Measurements from ENCODE around the gene NPM1.
"Not testable (repeated sequence)": the region's sequence is repeated elsewhere in the genome, so short reads cannot be mapped to it uniquely, and the experiment has no call there.

The NPM1 gene

GRCh38 chr5:171386861-171387344 lies 746 bp upstream of the NPM1 start:
- DNase-seq: no peak

DNA sequence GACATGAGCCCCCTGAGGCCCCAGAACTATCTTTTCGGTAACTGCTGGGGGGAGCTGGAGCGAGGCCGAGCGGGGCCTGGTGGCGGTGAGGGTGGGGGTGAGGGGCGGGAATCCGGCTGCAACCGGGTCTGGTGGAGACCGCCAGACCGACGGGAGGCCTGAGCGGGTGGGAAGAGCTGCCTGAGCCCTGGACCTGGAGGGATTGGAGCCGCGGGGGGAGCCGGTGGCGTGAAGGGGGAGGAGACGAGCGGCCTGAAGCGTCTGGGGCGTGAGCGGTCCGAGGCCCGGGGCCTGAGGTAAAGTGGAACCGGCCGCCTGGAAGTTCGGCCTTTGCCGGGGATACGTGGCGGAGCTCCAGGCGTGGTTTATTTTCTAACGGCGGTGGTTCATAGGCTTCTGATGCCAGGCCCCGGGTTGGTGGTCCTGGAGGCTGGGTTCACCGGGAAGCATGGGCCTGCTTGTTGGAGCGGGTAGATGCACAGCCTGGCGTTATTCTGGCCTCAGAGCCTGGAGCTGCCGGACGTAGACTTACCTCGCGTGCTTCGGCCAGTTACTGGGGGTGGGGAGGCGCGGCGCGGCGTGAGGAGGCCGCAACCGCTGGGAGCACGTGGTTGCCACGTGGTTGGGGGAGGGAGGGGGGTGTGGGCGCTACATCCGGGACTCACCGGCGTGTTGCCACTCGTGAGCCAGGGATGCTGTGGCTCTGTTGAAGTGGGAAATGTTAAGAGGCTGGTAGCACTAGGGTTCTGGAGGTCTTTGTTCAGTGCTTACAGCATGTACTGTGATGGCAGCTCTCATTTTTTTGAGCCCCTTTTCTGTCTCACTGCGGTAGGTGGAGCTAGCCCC lies 544 bp downstream of the NPM1 start:
- DNase-seq: peak; percentile 80

- DNase-seq: peak; percentile 47
These were observed 1.1 kb downstream of the NPM1 start for GRCh38 chr5:171388816-171389168.

DNA sequence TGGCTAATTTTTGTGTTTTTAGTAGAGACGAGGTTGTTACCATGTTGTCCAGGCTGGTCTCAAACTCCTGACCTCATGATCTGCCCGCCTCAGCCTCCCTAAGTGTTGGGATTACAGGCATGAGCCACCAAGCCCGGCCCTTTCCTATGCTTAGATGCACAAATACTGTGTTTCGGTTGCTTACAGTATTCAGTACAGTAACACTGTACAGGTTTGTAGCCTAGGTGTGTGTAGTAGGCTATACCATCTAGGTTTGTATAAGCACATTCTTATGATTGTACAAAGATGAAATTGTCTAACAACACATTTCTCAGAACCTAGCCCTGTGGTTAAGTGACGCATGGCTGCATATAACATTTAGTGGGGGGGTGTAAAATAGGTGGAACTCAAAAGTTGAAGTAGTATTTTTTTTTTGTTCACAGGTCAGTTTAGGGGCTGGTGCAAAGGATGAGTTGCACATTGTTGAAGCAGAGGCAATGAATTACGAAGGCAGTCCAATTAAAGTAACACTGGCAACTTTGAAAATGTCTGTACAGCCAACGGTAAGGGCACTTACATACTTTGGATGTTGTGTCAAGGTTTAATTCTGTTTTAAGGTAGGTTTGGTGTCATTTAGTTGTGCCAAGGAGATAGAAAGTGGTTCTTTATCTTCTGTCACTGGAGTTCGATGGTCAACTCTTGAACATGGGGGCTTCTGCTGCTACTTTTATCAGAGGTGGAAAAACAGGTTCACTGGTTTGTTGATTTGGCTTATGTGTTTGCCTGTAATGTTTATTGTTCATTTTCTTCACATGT lies 3.4 kb downstream of the NPM1 start:
- DNase-seq: no peak

GRCh38 chr5:171391996-171392577 lies 4.4 kb downstream of the NPM1 start:
- no peak for DNase-seq

DNA sequence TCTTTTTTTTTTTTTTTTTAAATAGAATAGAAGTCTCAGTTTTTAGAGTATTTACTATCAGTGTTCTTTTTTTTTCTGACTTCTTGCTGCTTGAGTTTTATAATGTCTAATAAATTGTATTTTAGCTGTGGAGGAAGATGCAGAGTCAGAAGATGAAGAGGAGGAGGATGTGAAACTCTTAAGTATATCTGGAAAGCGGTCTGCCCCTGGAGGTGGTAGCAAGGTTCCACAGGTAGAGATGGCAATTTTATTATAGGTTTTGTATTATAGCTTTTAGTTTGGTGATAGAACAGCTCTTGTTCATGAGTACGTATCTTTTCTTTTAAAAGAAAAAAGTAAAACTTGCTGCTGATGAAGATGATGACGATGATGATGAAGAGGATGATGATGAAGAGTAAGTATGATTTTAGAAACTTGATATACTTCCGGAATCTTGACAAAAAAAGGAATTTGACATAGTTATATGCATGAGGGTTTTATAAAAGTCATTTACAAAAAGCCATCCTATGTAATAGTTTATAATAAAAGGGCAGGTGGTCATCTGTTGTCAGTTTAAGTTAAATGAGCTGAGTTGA lies 5.0 kb downstream of the NPM1 start:
- DNase-seq: no peak

DNA sequence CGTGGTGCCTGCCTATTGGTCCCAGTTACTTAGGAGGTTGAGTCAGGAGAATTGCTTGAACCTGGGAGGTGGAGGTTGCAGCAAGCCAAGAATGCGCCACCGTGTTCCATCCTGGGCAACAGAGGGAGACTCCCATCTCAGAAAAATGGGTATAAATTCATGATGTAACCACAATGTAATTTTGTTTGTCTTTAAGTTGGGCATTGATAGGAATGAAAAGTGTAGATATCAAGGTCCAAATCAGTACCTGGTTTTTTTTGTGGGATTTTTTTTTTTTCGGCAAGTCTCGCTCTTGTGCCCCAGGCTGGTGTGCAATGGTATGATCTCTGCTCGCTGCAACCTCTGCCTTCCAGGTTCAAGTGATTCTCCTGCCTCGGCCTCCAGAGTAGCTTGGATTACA lies 7.4 kb downstream of the NPM1 start:
- no peak for DNase-seq

DNA sequence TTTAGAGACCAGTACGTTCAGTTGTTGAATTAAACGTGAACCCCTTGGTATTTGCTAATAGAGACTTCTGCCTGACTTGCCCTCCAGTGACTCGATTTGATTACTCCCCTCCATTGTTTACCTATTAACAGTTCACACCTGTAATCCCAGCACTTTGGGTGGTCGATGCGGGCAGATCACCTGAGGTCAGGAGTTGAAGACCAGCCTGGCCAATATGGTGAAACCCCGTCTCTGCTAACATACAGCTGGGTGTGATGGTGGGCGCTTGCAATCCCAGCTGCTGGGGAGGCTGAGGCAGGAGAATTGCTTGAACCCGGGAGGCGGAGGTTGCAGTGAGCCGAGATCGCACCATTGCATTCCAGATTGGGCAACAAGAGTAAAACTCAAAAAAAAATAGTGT lies 8.9 kb downstream of the NPM1 start:
- not testable (repeated sequence) for DNase-seq

DNA sequence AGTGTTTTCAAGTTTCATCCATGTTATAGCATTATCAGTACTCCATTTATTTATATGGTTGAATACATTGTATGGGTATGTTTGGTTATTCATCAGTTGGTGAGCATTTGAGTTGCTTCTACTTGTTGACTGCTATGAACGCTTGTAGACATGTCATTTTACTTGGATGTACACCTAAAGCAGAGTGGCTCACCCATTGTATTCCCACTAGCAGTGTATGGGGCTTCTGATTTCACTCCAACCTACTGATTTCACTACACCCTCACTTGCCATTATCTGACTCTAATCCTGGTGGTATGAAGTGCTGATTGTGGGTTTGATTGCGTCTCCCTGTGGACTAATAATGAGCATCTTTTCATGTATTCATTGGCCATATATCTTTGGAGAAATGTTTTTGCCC lies 9.5 kb downstream of the NPM1 start:
- no peak for DNase-seq

DNA sequence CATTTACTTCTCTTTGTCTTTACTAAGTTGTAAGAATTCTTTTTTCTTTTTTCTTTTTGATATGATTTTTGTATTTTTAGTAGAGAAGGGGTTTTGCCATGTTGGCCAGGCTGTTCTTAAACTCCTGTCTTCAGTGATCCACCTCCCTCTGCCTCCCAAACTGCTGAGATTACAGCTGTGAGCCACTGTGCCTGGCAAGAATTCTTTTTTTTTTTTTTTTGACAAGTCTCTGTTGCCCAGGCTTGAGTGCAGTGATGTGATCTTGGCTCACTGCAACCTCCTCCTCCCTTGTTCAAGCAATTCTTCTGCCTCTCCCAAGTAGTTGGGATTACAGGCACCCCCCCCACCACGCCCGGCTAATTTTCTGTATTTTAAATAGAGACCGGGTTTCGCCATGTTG lies 9.9 kb downstream of the NPM1 start:
- DNase-seq: no peak

DNA sequence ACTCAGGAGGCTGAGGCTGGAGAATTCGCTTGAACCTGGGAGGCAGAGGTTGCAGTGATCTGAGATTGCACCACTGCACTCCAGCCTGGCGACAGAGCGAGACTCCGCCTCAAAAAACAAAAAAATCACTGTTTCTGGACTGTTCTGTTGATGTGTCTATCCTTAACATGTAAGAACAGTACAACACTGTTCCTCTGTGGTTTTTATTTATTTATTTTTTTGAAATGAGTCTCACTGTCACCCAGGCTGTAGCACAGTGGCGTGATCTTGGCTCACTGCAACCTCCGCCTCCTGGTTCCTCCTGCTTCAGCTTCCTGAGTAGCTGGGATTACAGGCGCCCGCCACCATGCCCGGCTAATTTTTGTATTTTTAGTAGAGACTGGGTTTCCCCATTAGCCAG lies 11.0 kb downstream of the NPM1 start:
- not testable (repeated sequence) for DNase-seq

- DNase-seq: no peak
These were observed 12.5 kb downstream of the NPM1 start for GRCh38 chr5:171400169-171400568.

- DNase-seq: no peak
These were observed 13.7 kb downstream of the NPM1 start for GRCh38 chr5:171401167-171401947.

GRCh38 chr5:171402751-171403150 lies 15.1 kb downstream of the NPM1 start:
- not testable (repeated sequence) for DNase-seq

DNA sequence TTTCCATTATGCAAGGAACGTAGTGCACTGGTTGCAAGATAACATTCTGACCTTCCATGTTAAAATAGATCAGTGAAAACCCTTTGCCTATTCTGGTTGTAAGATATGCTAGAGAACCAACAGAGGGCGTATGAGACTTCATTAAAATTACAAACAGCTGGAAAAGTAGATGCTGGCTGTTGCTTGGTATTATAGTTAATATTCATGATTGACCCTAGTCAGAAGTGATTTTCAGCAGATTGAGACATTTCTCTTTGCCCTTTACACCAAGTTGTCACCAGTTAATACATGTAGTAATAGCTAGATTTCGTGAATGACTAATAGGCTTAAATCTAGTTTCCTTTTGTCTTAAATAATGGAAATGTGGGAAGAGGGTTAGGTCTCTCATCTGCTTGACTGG lies 18.0 kb downstream of the NPM1 start:
- no peak for DNase-seq

- DNase-seq: no peak
These were observed 19.6 kb downstream of the NPM1 start for GRCh38 chr5:171407234-171407633.

DNA sequence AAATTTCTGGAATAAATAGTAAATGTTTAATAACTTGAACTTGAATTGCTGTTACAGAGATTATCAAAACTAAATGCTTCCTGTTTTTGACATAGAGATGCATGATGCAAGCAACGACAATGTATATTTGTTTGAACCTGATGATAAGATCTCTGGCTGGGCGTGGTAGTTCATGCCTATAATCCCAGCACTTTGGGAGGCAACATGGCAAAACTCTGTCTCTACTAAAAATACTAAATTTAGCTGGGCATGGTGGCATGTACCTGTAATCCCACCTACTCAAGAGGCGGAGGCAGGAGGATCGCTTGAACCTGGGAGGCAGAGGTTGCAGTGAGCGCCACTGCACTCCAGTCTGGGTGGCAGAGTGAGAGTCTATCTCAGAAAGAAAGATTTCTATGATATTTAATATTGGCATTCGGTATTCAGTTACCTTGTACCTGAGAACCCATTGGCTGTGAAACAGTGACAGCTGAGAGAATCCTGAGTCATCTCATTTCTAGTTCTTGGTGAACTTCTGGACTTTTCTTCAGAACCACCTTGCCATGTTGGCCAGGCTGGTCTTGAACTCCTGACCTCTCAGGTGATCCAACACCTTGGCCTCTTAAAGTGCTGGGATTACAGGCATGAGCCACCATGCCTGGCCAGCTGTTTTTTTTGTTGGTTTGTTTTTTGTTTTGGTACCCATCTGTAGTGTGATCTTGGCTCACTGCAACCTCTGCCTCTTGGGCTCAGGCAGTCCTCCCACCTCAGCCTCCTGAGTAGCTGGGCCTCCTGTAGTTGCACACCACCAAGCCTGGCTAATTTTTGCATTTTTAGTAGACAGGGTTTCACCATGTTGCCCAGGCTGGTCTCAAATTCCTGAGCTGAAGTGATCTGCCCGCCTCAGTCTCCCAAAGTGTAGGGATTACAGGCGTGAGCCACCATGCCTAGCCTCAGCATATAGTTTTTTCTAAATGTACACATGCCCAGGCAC lies 21.8 kb downstream of the NPM1 start:
- DNase-seq: no peak

DNA sequence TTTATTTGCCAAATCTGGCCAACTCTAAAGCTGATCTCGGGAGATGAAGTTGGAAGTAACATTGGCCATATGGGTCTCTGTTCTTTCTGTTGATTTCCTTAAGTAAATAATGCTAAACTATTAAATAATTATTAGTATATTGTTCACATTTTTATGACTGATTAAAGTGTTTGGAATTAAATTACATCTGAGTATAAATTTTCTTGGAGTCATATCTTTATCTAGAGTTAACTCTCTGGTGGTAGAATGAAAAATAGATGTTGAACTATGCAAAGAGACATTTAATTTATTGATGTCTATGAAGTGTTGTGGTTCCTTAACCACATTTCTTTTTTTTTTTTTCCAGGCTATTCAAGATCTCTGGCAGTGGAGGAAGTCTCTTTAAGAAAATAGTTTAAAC lies 22.5 kb downstream of the NPM1 start:
- no peak for DNase-seq

- DNase-seq: no peak
These were observed 24.5 kb downstream of the NPM1 start for GRCh38 chr5:171412186-171412585.

DNA sequence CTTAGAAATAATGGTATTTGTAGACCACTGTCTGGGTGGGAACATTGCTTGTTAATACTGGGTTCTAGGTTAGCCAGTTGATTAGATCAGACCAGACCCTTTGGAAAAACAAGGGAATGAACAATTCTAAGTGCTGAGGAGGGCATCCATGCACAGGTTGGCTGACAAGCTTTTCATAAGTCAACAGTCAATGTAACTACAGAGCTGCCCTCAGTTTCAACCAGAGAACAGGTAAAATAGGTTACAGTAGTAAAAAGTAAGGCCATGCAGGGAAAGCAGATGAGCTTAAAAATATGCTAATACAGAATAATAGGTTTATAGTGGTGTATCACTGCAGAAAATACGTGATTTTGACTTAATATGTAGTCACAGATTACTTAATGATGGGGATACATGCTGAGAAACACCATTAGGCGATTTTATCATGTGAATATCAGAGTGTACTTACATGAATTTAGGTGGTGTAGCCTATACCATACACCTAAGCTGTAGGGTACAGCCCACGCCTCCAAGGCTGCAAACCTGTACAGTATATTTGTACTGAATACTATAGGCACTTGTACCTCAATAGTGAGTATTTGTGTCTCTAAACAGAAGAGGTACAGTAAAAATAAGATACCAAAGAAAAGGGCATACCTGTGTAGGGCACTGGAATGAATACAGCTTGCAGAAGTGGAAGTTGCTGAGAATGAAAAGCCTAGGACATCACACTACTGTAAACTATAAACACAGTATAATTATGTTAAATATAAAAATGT lies 25.7 kb downstream of the NPM1 start:
- no peak for DNase-seq

GRCh38 chr5:171413993-171414392 lies 26.3 kb downstream of the NPM1 start:
- not testable (repeated sequence) for DNase-seq

All from stimulated activated naive CD4-positive, alpha-beta T cell treated with Interleukin-2 at 50 U/mL for 16 hours (primary cell).